GM23248 (cell line): ENCODE results near the gene BAHD1. TPM values are rescaled to one million over a fixed set of nuclear protein-coding genes. Genes with fewer than 3 reads are reported as not detected.

ENCODE experiments used
- DNase-seq: peaks from one replicate; pipeline ENCODE4 v3.0.0-alpha.2; 2015
- H2AFZ ChIP-seq: fragments of 200-600 bp; sonication (generic); 2 replicates; pipeline ENCODE4 v1.6.1; 2016; ENCODE audit warnings: antibody characterized with exemption
- H3F3A ChIP-seq: fragments of 200-600 bp; sonication (generic); 2 replicates; pipeline ENCODE4 v1.6.1; 2016; ENCODE audit warnings: mild to moderate bottlenecking, antibody characterized with exemption, mixed run types; ENCODE audit not compliant: insufficient read depth
- H3K27ac ChIP-seq: fragments of 200-600 bp; sonication (generic); 2 replicates; pipeline ENCODE4 v1.5.1; 2016; ENCODE audit warnings: mild to moderate bottlenecking
- H3K27me3 ChIP-seq: fragments of 200-600 bp; sonication (generic); replicated peaks from 2 replicates; pipeline ENCODE4 v1.6.1; 2016; ENCODE audit warnings: mild to moderate bottlenecking; ENCODE audit not compliant: insufficient read depth
- H3K36me3 ChIP-seq: fragments of 200-600 bp; sonication (generic); 2 replicates; pipeline ENCODE4 v1.6.1; 2016; ENCODE audit warnings: low read depth, mild to moderate bottlenecking
- H3K4me1 ChIP-seq: fragments of 200-600 bp; sonication (generic); 2 replicates; pipeline ENCODE4 v1.6.1; 2016; ENCODE audit warnings: mild to moderate bottlenecking; ENCODE audit not compliant: insufficient read depth
- H3K4me2 ChIP-seq: fragments of 200-600 bp; sonication (generic); one replicate; pipeline ENCODE4 v1.6.1; 2016; ENCODE audit warnings: mild to moderate bottlenecking; ENCODE audit not compliant: unreplicated experiment
- H3K4me3 ChIP-seq: fragments of 200-600 bp; sonication (generic); 2 replicates; pipeline ENCODE4 v1.5.1; 2016; ENCODE audit warnings: mild to moderate bottlenecking
- H3K79me2 ChIP-seq: fragments of 200-600 bp; sonication (generic); 2 replicates; pipeline ENCODE4 v1.6.1; 2016; ENCODE audit warnings: mild to moderate bottlenecking; ENCODE audit not compliant: insufficient read depth
- H3K9ac ChIP-seq: fragments of 200-600 bp; sonication (generic); 2 replicates; pipeline ENCODE4 v1.6.1; 2016; ENCODE audit warnings: mild to moderate bottlenecking
- H3K9me2 ChIP-seq: fragments of 200-600 bp; sonication (generic); 2 replicates; pipeline ENCODE4 v1.6.1; 2016; ENCODE audit warnings: mixed run types, mild to moderate bottlenecking, moderate library complexity; ENCODE audit not compliant: insufficient read depth
- H3K9me3 ChIP-seq: fragments of 200-600 bp; sonication (generic); one replicate; pipeline ENCODE4 v1.6.1; 2017; ENCODE audit warnings: low read depth
- H4K20me1 ChIP-seq: fragments of 200-600 bp; sonication (generic); 2 replicates; pipeline ENCODE4 v1.6.0; 2016; ENCODE audit not compliant: insufficient read depth
- EZH2 ChIP-seq: fragments of 200-600 bp; sonication (generic); IDR thresholded peaks from 2 replicates; pipeline ENCODE4 v1.6.1; 2018; ENCODE audit warnings: antibody characterized with exemption, mild to moderate bottlenecking; ENCODE audit not compliant: insufficient read depth, poor library complexity, severe bottlenecking
- EZH2phosphoT487 ChIP-seq: fragments of 200-600 bp; sonication (generic); IDR thresholded peaks from 2 replicates; pipeline ENCODE4 v1.6.1; 2018; ENCODE audit warnings: antibody characterized with exemption, moderate library complexity, mild to moderate bottlenecking, low read depth; ENCODE audit not compliant: insufficient read depth
- WGBS, 2 experiments: methylation state at CpG; one replicate each; pipeline ENCODE4 v1.1.6; 2015 to 2017; ENCODE audit warnings: low lambda C conversion rate in 2 of 2, low coverage in 1 of 2; ENCODE audit errors: missing lambda C conversion rate in 2 of 2; 5-methylcytosine and 5-hydroxymethylcytosine counted together
- in situ Hi-C: fragments of 300-500 bp; cut with MboI; formaldehyde crosslinking; loops from 2 replicates; pipeline ENCODE4 v1.15.0; 2020
- polyA plus RNA-seq: library from polyadenylated mRNA; unstranded; fragments of >200 nt; fragmentation: Nextera tagmentation; extraction: Ambion mirVana; gene quantifications from 2 replicates; pipeline ENCODE4 v1.2.1, GENCODE V29; 2016
- total RNA-seq: library from RNA; depleted of rRNA; stranded (reverse); fragments of >200 nt; shearing (Covaris generic); gene quantifications from 2 replicates; pipeline ENCODE4 v1.2.3, GENCODE V29; 2014

Gene BAHD1
- total and polyA plus RNA-seq, 2 experiments from 2014 or later, result 2.3 to 10.3 TPM

DNA sequence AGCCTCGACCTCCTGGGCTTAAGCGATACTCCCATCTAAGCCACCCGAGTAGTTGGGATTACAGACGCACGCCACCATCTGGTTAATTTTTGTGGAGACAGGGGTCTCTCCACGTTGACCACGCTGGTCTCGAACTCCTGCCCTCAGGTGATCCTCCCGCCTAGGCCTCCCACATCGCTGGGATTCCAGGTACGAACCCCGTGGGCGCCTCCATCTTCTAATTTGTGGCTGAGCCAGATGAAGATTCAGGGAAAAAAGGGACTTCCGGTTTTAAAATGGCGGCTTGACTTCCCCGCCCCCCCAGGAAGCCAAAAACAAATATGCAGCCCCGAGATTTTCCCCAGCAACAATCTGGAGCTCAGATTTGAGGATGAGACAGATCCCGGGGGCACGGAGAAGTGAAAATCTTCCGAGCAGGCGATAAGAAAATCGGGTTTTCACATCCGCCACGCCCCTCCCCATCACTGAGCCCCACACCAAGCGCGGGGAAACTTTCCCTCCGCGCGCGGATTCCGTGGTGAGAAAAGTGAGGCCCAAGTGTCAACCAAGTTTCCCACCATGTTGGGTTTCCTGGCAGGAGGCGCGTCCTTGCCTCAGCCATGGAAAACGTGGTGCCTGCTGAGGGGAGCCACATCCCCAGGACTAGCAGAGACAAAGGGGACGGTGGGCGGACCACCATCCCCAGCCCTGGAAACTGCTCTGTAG lies 45.5 kb downstream of the BAHD1 start:
- Histone ChIP-seq H3F3A (no peaks in the 10 kb centered on the region), H2AFZ (no peak overlapping the region), H3K9ac (no peak overlapping the region), H4K20me1 (no peaks in the 10 kb centered on the region), H3K27ac (no peak overlapping the region), H3K79me2 (no peaks in the 10 kb centered on the region), H3K36me3 (no peaks in the 10 kb centered on the region), H3K27me3 (no peaks in the 10 kb centered on the region), H3K4me3 (no peak overlapping the region), H3K4me1 (no peaks in the 10 kb centered on the region), H3K9me2 (no peaks in the 10 kb centered on the region), H3K9me3 (no peaks in the 10 kb centered on the region), H3K4me2 (no peak overlapping the region)
- 78 to 83% methylated on average over 35 to 36 of the region's 36 CpGs for WGBS, 2 experiments
- TF ChIP-seq EZH2phosphoT487, result no peak
- TF ChIP-seq EZH2, result no peak
- in situ Hi-C loops, result no loop called here
- no peak for DNase-seq

DNA sequence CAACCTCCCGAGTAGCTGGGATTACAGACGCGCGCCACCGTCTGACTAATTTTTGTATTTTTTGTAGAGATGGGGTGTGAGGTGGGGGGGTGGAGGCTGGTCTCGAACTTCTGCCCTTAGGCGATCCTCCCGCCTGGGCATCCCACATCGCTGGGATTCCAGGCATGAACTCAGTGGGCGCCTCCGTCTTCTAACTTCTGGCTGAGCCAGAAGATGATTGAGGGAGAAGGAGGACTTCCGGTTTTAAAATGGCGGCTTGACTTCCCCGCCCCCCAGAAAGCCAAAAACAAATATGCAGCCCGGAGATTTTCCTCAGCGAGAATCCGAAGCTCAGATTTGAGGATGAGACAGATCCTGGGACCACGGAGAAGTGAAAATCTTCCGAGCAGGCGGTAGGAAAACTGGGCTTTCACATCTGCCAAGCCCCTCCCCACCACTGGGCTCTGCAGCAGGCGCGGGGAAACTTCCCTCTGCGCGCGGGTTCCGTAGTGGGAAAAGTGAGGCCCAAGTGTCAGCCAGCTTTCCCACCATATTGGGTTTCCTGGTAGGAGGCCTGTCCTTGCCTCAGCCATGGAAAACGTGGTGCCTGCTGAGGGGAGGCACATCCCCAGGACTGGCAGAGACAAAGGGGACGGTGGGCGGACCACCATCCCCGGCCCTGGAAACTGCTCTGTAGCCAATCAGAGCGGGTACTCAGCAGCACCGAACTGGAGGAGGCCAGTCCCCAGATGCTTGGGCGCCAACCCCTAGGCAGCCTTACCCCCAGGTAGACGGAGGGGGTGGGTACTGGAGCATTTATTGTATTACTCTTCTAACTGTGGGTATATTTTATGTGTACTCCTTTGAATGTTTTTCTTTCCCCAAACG lies 47.3 kb downstream of the BAHD1 start:
- WGBS, 2 experiments, result 75 to 80% methylated on average over 35 of the region's 35 CpGs
- in situ Hi-C loops, result no loop called here
- H3K27ac ChIP-seq, result no peak overlapping the region

DNA sequence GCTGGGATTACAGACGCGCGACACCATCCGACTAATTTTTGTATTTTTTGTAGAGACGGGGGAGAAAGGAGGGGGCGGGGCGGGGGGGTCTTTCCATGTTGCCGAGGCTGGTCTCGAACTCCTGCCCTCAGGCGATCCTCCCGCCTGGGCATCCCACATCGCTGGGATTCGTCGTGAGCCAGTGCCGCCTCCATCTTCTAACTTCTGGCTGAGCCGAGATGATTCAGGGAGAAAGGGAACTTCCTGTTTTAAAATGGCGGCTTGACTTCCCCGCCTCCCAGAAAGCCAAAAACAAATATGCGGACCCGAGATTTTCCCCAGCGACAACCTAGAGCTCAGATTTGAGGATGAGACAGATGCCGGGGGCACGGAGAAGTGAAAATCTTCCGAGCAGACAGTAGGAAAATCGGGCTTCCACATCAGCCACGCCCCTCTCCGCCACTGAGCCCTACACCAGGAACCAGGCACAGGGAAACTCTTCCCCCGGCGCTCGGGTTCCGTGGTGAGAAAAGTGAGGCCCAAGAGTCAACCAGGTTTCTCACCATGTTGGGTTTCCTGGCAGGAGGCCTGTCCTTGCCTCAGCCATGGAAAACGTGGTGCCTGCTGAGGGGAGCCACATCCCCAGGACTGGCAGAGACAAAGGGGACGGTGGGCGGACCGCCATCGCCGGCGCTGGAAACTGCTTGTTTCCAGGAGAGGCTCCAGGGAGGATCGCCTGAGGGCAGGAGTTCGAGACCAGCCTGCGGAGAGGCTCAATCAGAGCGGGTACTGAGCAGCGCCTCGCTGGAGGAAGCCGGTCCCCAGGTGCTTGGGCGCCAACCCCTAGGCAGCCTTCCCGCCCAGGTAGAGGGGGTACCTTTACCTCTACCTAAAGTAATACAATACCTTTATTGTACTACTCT lies 48.8 kb downstream of the BAHD1 start:
- H3K9me3 ChIP-seq, result no peaks in the 10 kb centered on the region
- no peak for DNase-seq
- no peaks in the 10 kb centered on the region for H3K4me1 ChIP-seq
- H3K9me2 ChIP-seq, result no peaks in the 10 kb centered on the region
- in situ Hi-C loops, result no loop called here
- H3K27me3 ChIP-seq, result no peaks in the 10 kb centered on the region
- H4K20me1 ChIP-seq, result no peaks in the 10 kb centered on the region
- H3K79me2 ChIP-seq, result no peaks in the 10 kb centered on the region
- no peak overlapping the region for H2AFZ ChIP-seq
- H3K9ac ChIP-seq, result no peak overlapping the region
- TF ChIP-seq EZH2phosphoT487 (no peak), EZH2 (no peak)
- WGBS, 2 experiments, result 85 to 88% methylated on average over 41 to 47 of the region's 47 CpGs
- no peak overlapping the region for H3K4me3 ChIP-seq
- H3K27ac ChIP-seq, result no peak overlapping the region
- no peaks in the 10 kb centered on the region for H3K36me3 ChIP-seq
- H3F3A ChIP-seq, result no peaks in the 10 kb centered on the region
- H3K4me2 ChIP-seq, result no peak overlapping the region

More for the DNA sequence above, 47.3 kb downstream of the BAHD1 start:
- TF ChIP-seq EZH2phosphoT487 (no peak), EZH2 (no peak)
- no peak for DNase-seq
- Histone ChIP-seq H3K79me2 (no peaks in the 10 kb centered on the region), H3K9me3 (no peaks in the 10 kb centered on the region), H2AFZ (no peak overlapping the region), H3K4me2 (no peak overlapping the region), H3F3A (no peaks in the 10 kb centered on the region), H3K36me3 (no peaks in the 10 kb centered on the region), H3K4me3 (no peak overlapping the region), H3K9ac (no peak overlapping the region), H3K4me1 (no peaks in the 10 kb centered on the region), H3K27me3 (no peaks in the 10 kb centered on the region), H3K9me2 (no peaks in the 10 kb centered on the region), H4K20me1 (no peaks in the 10 kb centered on the region)

DNA sequence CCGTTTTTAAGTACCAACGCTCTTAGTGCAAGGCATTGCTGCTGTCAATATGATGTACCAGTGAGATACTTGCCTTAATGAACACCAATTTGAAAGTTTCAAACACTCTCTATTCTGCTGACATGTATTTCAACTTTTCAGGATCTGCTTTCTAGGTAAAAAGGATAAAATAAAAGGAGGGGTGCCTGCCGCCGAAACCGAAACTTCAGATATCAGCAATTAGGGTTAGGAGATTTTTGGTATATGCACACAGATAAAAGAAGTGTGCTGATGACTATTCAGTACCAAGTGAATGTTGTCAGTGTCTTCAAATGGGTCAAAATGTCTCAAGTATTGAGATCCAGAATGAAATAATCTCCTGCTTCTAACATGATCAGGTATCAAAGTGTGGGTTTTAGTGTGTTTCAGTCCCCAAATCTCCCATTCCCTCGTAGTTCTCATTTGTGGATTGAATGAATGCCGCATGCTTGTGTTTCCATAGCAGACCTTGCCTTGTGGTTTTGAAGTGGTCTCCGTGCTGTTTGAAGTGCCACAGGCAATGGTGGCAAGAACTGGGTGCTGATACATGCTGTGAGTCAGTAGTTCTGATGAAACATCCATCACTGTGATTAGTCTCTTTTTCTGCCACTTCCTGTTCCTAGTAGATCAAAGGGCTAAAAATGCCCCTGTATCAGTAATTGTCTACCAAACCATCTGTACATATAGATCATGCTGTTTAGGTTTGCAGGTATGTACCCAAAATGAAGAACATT lies 52.5 kb downstream of the BAHD1 start:
- H3K9me2 ChIP-seq, result no peaks in the 10 kb centered on the region
- peak; percentile 20 for DNase-seq
- H3K9ac ChIP-seq, result no peak overlapping the region
- no peaks in the 10 kb centered on the region for H3K79me2 ChIP-seq
- H3K36me3 ChIP-seq, result no peaks in the 10 kb centered on the region
- H2AFZ ChIP-seq, result no peak overlapping the region
- TF ChIP-seq EZH2phosphoT487 (no peak), EZH2 (no peak)
- no peaks in the 10 kb centered on the region for H3F3A ChIP-seq
- no peaks in the 10 kb centered on the region for H3K27me3 ChIP-seq
- H3K4me1 ChIP-seq, result no peaks in the 10 kb centered on the region
- H3K4me3 ChIP-seq, result no peak overlapping the region
- H3K9me3 ChIP-seq, result no peaks in the 10 kb centered on the region
- no peak overlapping the region for H3K4me2 ChIP-seq
- no peak overlapping the region for H3K27ac ChIP-seq
- WGBS, 2 experiments, result 85 to 87% methylated on average over 8 of the region's 8 CpGs
- H4K20me1 ChIP-seq, result no peaks in the 10 kb centered on the region
- in situ Hi-C loops, result no loop called here
